Activated gamma-delta T cell treated with anti-CD3 and anti-CD28 coated beads, Interleukin-2, amount 50 U/mL, for 16 hours (primary cell): ENCODE data around the gene ANTXR1.

Experiments used
- DNase-seq: peaks from one replicate; pipeline ENCODE4 v3.0.0-alpha.2; 2020; ENCODE audit warnings: low read depth

Gene ANTXR1

DNA sequence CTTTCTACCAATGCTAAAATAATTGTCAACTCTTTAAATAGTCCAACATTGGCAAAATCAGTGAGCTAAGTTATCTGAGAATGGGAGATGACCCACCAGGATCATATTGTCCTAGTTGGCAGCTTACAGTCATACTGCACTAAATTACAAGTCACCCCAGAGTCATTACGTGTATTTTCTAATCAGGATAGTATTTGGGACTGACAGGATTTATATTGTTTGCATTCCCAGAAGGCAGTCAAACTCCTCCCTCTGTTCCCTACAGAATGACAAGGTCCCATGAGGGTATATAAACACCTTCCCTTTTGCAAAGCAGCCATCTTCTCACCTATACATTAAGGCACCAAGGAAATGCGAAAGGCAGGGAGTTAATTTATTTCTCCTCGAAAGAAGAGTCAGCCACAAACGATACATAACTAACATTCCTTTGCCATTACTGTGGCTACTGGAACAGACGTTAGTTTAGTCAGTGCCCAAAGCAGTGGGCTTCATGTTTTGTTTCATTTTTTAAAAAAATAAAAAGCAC is 125.3 kb downstream of the ANTXR1 start:
- no peak for DNase-seq

DNA sequence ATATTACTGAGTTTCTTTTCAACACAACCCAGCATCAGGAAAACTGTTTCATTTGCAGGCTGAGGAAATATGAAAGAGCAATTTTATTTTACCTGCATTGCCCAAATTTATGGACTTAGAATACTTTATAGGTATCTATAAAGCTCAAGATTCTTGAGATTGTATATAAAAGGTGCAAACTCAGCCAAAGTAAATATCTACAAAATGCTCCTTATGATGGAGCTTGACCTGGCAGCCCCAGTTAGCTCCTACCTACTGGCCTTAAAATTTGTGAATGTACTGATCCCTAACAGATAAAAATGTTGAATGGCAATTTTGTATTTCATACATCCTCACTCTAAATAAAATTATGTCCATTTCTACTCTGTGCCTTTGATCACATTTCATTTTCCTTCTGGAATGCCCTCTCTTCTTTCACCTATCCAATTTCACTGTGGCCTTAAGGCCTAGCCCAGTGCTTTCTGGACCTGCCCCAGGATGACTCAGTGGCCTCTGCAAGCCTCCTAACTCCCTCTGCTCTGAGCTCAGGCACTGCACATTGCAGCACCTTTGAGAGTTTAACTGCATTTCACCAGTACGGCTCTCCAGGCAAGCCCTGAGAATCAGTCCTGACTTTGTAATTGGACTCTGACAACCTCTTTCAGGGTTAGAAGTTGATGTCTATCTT is 125.9 kb downstream of the ANTXR1 start:
- no peak for DNase-seq

DNA sequence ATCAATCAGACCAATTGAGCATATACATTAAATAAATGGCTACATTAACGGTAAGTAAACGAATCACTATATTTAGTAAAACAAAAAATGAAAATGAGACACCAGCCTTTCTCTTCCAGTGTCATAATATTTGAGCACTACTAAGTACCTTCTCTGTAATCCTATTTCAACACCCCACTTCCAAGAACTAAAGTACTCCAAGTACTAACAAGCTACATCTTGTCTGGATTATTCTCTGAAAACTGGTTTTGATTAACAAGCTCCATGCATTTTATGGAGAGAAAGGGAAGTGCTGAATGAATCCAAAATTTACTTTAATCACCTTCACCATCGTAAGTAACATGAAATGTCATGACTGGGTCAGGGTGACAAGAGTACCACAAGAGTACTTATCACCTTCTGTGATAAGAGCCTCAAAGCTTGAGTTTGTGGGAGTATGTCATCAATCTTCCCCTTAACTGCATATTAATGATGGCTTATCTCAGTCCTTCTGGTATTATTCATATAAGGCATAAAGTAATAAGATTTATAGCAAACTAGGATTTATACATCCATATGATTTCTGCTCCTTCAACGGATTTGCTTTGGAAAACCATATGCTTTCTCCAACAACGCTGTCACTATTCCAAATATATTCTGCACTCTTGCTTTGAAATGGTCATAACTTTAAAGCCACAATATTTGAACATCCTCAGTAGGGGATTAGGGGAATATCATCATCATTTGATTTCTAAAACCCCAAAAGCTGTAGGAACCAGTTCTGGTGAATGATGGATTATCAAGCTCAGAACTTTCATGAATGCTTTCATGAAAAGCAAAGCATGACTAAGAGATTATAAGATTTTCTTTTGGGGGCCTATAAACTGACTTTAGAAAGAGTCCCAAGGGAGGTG is 127.0 kb downstream of the ANTXR1 start:
- no peak for DNase-seq

DNA sequence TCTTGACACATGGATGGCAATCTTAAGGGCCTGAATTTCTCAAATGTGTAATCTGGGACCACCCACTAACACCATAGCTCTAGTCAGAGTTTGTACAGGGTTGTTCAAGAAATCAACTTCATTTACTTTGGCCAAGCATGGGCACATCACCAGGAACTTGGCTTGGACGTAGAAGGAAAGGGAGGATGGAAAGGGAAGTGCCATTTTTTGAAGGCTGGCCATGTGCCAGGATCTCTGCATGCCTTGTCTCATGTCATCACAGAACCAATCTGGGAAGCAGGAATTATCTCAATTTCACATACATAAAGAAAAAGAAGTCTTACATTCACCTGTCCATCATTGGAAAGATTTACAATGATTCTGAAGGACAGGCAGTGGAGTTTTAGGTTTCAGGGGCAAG is 128.1 kb downstream of the ANTXR1 start:
- DNase-seq: no peak

DNA sequence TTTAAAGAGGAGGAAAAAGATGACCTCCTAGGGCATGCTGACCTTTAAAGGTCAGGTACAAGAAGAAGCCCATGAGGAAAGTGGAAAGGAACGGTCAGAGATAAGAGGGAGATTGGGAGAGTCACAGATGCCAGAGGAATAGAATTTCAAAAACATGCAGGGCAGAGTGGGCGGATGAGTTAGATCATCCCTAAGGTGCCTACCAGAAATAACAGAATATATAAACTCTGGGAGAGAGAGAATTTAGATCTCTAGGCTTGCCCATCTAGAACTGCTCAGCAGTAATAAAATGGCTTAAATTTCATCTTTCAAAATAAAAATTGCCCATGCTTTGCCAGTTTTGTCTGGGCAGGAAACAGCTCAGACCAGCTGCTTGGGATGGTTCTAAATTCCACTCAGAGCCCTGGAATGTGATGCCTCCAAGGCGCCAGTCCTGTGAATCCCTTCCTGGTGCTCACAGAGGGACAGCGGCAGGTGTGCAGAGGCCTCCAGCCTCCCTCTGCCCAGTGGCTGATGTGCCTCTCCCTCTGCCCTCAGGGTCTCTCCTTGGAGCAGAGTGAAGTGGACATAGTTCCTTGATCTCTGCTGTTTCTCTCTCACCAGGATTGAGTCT is 130.9 kb downstream of the ANTXR1 start:
- no peak for DNase-seq

DNA sequence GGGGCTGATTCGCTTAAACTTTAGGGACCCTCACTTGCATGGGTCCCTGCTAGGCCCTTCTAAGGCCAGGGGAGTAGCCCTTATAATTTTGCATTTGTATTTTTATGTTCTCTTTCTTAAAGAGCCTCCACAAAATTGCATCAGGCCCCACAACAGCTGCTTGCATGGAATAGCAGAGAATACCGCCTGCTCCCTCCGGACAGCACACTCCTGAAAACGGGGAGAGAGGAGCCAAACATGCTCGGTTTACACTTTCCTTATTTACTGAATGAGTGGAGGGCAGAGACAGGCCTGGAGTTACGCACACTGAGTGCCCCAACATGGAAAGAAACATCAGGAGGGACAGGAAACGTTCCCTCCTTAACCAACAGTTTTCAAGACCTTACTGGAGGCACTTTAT is 132.2 kb downstream of the ANTXR1 start:
- no peak for DNase-seq

DNA sequence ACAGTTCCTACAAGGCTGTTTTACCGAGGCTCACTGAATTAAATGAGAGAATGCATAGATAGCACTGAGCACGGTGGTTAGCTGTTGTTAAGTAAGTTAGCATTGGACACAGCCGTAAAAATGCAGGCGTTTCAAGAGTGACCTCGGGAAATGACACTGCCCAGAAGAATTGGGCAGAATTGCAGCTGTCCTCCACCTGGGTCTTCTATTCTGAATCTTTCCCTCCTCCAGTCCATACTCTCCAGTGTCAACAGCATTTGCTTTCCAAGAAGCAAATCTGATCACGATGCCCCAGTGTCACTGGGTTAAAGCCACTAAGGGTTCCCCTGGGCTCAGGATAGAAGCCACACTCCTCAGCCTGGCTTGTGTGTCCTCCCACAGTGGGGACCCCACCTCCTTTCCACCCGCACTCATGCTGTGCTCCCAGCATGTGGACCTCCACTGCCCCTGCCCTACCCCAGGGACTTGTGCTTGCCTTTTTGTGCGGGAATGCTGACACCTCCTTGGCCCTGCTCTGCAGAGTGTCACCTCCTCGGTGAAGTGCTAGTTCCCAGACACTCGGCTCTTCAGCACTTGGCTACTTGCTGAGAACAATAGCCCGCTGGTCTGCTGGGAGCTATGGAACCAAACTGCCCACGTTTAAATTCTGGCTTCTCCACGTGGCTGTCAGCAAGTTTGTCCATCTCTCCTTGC is 135.0 kb downstream of the ANTXR1 start:
- DNase-seq: no peak

DNA sequence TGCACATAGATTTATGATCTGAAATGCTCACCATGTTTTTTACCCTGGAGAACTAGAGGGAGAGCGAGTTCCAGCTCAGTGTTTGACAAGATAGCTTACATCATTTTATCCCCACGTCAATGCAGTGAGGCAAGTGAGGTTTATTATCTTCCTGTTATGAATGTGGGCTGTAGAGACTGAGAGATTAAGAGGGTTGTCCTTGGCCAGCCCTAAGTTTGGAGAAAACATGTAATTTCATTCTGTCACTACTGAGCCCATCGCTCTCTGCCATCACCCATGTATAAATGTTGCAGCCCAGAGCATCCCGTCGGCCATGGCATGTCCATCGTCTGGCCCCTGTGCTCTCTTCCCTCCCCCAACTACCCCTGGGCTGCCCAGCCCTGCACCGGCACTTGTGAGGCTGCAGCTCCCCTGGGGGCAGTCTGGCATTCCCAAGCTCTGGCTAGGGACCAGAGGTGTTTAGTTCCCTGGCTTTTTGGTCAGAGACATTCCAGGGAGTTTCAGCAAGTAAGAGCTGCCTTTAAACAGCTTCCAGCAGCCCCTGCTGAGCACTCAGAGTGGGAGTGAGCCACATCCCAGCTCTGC is 136.7 kb downstream of the ANTXR1 start:
- no peak for DNase-seq

DNA sequence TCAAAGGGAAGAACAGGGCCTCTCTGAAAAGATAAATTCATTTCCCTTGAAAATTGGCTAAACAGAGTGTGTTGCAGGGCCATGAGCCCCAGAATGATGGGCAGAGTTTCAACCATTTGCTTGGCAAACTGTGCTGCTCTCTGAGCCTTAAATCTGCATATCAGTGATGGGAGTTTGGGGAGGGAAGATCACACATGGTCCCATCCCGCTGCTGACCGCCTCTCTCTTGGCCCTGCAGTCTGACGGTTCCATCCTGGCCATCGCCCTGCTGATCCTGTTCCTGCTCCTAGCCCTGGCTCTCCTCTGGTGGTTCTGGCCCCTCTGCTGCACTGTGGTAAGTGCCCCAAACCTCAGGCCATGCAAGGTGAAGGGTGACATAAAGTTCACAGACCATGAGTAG is 139.0 kb downstream of the ANTXR1 start:
- DNase-seq: no peak

DNA sequence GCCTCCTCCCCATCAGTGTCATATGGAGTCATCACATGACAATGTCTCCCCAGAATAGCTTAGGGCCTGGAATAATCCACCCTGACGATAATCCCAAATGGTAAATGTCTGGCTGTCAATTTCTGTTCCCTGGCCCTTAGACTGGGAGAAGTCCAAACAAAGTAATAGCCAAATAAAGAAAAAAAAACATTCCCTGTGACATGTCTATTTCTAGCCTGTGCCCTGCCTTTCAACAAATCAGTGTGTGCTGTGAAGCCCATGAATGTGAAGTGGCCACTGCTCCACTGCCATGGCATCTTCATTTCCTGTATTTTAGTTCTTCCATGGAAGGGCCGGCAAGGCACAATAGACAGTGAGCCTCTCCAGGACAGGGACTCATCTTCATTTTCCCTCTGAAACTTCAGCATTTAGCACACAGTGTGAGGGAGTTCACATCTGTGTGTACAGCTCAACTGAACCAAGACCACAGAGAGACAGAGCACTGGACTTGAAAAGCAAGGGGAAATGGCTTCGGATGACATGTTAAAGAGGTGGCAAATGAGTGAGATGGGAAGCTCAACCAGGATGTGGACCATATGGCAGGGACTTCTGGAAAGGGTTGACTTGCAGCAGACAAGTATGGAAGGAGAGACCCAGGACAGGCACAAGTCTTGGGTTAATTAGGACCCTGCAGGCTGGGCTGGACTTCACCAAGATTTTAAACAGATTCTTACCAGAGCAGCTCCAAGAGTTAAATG is 140.0 kb downstream of the ANTXR1 start:
- no peak for DNase-seq

DNA sequence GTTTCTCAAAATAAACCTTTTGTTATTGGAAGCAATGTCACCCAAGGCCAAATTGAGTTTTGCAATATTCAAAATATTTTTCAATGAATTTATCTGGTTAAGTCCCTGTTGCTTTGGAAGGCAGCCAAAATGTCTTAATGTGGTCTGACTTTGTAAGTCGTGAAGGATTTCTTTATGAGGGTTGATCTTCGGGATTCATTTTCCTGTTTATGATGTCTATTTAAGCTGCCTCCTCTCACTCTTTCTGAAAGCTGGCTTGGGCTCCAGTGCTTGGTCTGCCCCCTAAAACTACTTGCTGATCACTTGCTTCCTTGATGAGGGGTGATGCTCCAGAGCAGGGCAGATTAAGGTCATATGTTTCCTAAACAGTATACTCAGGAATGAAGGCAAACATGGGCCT is 141.1 kb downstream of the ANTXR1 start:
- DNase-seq: no peak

DNA sequence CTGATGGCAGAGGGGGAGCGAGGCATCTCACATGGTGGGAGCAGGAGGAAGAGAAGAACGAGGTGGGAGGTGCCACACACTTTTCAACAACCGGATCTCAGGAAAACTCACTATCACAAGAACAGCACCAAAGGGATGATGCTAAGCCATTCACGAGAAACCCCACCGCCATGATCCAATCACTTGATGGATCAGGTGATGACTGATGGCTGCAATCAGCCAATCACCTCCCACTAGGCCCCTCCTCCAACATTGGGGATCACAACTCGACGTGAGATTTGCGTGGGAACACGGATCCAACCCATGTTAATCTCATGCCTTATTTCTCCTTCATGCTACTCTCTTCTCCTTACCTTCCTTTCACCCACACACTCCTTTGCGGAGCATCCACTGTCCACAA is 143.6 kb downstream of the ANTXR1 start:
- DNase-seq: no peak

DNA sequence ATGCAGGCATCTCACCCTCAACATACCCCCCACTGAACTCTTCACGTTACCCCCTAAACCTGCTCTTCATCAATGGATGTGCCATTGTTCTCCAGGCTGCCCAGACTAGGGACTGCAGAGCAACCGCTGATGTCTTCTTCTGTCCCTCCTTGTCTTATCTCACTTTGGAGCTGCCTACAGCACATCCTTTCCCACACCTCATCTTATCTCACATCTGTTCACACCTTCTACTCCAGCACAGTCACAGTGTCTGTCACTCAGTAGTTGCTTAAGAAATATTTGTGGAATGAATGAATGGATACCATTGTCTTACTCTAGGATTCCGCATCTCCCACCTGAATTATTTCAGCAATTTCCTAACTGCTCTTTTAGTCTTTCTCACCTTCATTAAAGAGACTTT is 144.5 kb downstream of the ANTXR1 start:
- DNase-seq: no peak

DNA sequence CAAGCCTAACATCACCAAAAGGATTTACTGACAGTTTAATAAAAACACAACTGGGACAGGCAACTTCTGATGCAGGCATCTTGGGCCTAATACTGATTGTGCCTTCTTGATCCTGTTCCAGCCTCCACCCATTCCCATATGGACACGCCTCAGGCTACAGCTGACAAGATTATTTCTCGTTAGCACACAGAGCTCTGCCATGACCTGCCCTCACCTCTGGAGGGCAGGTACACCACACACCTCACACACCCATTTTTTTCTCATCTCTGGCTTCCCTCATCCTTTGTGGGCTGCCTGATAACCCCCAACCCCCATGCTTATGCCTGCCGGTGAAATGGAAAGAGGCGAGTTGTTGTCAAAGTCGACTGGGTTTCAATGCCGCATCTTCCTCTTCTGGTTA is 147.0 kb downstream of the ANTXR1 start:
- DNase-seq: no peak

DNA sequence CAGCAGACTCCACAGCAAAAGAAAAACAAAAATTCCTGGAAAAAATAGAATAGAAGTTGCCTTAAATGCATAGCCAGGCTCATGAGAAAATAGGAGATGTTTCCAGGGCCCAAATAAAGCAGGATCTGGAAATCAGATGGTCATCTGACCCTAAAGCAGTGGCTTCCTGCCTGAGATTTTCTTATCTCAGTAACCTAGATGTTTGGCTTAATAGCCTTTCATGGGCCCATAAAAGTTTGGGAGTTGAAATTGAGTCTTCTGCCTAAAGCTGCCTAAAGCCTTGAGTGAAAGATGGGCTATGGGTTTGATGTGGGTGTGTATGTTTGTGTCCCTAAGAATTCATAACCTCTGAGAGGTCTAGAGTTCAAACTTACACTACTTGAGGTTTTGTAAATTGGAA is 149.1 kb downstream of the ANTXR1 start:
- DNase-seq: no peak

DNA sequence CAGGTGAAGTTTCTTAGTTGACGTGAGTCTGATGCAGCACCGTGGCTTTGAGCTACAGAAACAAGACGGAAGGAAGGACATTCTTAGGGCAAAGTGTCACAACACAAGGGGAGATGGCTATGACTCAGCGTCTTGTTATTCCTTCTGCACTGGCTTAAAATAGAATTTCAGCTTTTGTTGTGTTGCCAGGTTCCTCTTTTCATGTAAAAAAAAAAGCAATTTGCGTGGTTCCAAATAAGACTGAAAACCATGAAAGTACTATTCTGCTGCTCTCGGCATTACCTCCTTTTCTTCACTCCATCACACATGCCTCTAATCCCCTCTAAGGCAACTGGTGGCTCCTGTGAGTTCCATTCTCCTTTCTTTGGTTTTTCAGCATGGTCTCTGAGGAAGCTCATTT is 150.1 kb downstream of the ANTXR1 start:
- no peak for DNase-seq

DNA sequence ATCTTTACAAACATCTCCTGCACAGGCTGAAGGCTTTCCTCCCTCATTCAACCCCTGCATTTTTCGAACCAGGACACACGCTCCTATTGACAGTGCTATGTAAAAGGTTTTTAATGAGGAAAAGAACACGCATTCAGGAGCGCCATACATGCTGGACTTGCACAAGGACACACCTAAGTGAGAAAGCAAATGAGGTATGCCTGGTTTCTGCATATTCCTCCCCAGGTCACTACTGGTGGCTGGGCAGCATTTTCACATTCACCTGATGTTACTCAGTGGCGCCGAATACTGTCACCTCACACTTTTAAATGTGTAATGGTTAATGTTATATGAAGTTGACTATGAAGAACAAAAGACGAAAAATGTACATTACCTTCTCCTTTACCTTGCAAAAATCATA is 150.6 kb downstream of the ANTXR1 start:
- no peak for DNase-seq

DNA sequence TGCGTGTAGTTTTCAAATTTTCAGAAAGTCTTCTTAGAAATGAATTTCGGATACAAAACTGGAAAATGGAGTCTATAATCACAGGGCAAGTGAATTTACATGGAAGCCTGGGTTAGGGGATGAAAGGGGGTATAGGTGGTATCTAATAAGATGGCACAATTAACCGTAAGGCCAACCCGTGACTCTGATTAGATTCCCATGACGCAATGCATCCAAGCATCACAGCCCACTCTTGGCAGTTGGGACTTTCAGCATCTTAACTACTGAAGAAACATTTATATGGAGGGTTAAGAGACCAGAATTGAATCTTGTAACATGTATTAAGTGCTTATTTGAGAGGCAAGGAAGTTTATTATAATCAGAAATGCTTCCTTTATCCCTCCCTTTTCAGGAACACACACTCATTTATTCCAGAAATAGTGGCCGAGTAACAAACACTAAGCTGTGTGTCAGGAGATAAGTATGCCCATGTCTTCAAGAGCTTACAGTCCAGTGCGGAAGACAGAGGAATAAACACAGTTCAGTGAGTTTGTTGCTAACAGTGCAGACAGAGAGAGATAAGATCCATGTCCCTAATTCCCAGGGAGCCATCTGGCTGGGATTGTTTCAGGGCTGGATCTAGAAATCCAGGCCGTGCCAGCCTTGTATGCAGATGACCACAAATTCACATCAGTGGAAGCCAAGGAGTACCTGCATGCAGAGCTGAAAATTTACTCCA is 151.2 kb downstream of the ANTXR1 start:
- no peak for DNase-seq

DNA sequence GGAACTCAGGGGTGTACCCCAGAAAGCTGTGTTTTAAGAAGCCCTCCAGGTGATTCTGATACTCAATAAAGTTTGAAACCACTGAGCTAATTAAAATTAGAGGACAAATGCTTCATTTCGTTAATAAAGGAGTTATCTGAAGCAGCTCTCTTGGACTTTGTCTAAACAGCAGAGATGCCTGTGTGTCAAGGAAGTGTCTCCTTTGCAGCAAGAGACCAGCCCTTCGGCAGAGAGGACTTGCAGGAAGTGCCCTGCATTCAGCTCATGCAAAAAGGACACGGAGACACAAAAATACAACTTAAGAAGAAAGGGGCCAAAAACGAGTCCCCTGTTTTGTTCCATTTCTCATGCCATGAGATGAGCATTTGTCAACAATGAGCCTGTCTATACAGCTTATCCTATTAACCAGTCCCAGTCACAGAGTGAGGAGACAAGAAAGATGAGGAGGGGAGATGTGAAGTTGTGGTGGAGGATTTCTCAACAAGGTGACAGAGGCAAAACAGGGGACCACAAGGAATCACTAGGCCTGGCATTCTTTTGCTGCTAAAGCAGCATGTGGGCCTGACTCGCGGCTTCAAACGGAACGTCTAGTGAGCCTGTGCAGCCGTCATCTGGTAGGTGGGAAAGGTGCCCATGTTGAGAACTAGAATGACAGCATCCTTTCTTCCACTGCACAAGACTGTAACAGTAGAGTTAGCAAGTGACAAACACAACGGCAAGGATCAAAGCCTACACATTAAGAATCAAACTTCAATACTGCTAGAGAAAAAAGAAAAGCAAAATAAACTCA is 152.3 kb downstream of the ANTXR1 start:
- no peak for DNase-seq

DNA sequence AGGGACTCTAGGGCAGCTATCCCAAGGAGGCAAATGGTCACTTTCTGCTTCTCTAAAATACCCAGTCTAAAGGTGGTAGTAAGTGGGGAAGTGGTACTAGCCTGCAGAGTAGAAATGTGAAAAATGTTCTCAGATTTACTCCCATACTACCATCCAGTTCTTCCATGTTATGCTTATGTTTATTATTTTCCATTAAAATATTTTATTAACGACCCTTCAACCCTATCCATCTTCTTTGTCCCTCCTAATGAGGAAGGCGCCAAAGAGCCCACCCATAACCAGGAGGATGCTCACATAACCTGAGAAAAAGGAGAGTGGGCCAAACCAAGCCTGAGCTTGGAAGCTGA is 153.5 kb downstream of the ANTXR1 start:
- DNase-seq: no peak
